Measurements from ENCODE around the gene PEX7.
"Not testable (repeated sequence)": the region's sequence is repeated elsewhere in the genome, so short reads cannot be mapped to it uniquely, and the experiment has no call there.

PEX7 gene

DNA sequence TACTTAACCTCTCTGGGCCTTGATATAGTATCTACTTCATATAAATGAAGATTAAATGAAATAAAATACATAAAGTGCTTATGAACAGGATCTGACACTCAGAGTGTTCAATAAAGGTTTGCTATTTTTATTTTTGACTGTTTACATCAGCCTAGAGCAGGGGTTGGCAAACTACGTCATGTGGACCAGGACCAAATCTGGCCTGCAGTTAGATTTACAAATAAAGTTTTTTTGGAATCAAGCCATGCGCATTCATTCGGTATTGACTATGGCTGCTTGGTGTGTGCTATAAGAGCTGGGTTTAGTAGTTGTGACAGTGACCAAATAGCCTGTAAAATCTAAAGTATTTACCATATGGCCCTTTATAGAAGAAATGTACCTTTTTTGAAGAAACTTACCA, 20.8 kb downstream of the PEX7 start:
- Mint-ChIP-seq H3K27me3 (no peaks in the 10 kb centered on the region), H3K9me3 (no peaks in the 10 kb centered on the region), H3K27ac (no peak overlapping the region), H3K36me3 (peaks cover 17% of the 10 kb centered on the region), H3K4me1 (peaks cover 2% of the 10 kb centered on the region), H3K4me3 (no peak overlapping the region)
- no peak for ATAC-seq (ENCODE audit: low read depth)
- DNase-seq (ENCODE audit: low spot score in 2 of 2): no peak

DNA sequence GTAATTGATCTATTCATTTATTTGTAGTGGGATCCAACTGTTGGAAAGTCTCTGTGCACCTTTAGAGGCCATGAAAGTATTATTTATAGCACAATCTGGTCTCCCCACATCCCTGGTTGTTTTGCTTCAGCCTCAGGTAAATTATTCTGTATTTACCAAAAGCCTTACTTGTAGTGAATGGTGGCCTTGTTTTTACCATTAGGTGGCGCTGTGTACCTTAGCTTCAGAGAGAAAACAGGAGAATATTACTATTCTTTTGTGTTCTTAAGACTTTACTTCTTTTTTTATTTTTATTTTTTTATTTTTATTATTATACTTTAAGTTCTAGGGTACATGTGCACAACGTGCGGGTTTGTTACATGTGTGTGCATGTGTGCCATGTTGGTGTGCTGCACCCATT, 23.7 kb downstream of the PEX7 start:
- Mint-ChIP-seq H3K36me3 (peaks cover 37% of the 10 kb centered on the region), H3K27ac (no peak overlapping the region), H3K27me3 (no peaks in the 10 kb centered on the region), H3K9me3 (peaks cover 4% of the 10 kb centered on the region), H3K4me3 (no peak overlapping the region), H3K4me1 (peaks cover 5% of the 10 kb centered on the region)
- DNase-seq (ENCODE audit: low spot score in 2 of 2) (no peak), ATAC-seq (ENCODE audit: low read depth) (no peak)

DNA sequence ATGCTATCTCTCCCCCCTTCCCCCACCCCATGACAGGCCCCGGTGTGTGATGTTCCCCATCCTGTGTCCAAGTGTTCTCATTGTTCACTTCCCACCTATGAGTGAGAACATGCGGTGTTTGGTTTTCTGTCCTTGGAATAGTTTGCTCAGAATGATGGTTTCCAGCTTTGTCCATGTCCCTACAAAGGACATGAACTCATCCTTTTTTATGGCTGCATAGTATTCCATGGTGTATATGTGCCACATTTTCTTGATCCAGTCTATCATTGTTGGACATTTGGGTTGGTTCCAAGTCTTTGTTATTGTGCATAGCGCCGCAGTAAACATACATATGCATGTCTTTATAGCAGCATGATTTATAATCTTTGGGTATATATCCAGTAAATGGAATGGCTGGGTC, 24.1 kb downstream of the PEX7 start:
- not testable (repeated sequence) for ATAC-seq (ENCODE audit: low read depth); H3K4me1 Mint-ChIP-seq; H3K27ac Mint-ChIP-seq; H3K4me3 Mint-ChIP-seq; DNase-seq (ENCODE audit: low spot score in 2 of 2); H3K27me3 Mint-ChIP-seq; H3K9me3 Mint-ChIP-seq
- peaks cover 36% of the 10 kb centered on the region for H3K36me3 Mint-ChIP-seq

- H3K4me3 Mint-ChIP-seq; H3K27ac Mint-ChIP-seq; DNase-seq (ENCODE audit: low spot score in 2 of 2); ATAC-seq (ENCODE audit: low read depth); H3K9me3 Mint-ChIP-seq; H3K27me3 Mint-ChIP-seq; H3K4me1 Mint-ChIP-seq: not testable (repeated sequence)
- peaks cover 40% of the 10 kb centered on the region for H3K36me3 Mint-ChIP-seq
Measured at GRCh38 chr6:136849979-136850563, 27.7 kb downstream of the PEX7 start.

- DNase-seq (ENCODE audit: low spot score in 2 of 2) (no peak), ATAC-seq (ENCODE audit: low read depth) (no peak)
- Mint-ChIP-seq H3K4me3 (no peak overlapping the region), H3K4me1 (peaks cover 3% of the 10 kb centered on the region), H3K27me3 (no peaks in the 10 kb centered on the region), H3K36me3 (peaks cover 12% of the 10 kb centered on the region), H3K27ac (no peak overlapping the region), H3K9me3 (no peaks in the 10 kb centered on the region)
Measured at GRCh38 chr6:136859430-136859829, 37.0 kb downstream of the PEX7 start.

GRCh38 chr6:136860043-136860442, 37.7 kb downstream of the PEX7 start:
- ATAC-seq (ENCODE audit: low read depth) (no peak), DNase-seq (ENCODE audit: low spot score in 2 of 2) (no peak)
- Mint-ChIP-seq H3K4me1 (peaks cover 3% of the 10 kb centered on the region), H3K27me3 (no peaks in the 10 kb centered on the region), H3K9me3 (no peaks in the 10 kb centered on the region), H3K27ac (no peak overlapping the region), H3K4me3 (no peak overlapping the region), H3K36me3 (peaks cover 12% of the 10 kb centered on the region)

- no peak overlapping the region for H3K27ac Mint-ChIP-seq
- H3K9me3 Mint-ChIP-seq: no peaks in the 10 kb centered on the region
- DNase-seq (ENCODE audit: low spot score in 2 of 2) (no peak), ATAC-seq (ENCODE audit: low read depth) (no peak)
- peaks cover 7% of the 10 kb centered on the region for H3K36me3 Mint-ChIP-seq
- H3K4me3 Mint-ChIP-seq: no peak overlapping the region
- H3K4me1 Mint-ChIP-seq: peaks cover 3% of the 10 kb centered on the region
- no peaks in the 10 kb centered on the region for H3K27me3 Mint-ChIP-seq
Measured at GRCh38 chr6:136862662-136863061, 40.3 kb downstream of the PEX7 start.

DNA sequence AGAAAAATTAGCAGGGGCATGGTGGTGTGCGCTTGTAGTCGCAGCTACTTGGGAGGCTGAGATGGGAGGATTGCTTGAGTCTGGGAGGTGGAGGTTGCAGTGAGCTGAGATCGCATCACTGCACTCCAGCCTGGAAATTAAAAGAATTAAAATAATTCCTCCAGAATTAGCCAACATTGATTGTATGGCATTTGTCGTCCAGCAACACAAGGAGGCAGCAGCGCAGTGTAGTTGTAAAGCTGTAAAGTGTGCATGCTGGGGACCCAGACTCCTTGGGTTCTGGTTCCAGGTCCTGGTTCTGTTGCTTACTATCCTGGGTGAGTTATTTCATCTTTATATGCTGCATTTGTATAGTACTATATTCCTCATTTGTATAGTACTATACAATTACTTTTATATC, 41.4 kb downstream of the PEX7 start:
- Mint-ChIP-seq H3K27ac (no peak overlapping the region), H3K36me3 (peaks cover 5% of the 10 kb centered on the region), H3K27me3 (no peaks in the 10 kb centered on the region), H3K4me1 (peaks cover 3% of the 10 kb centered on the region), H3K4me3 (no peak overlapping the region), H3K9me3 (no peaks in the 10 kb centered on the region)
- no peak for ATAC-seq (ENCODE audit: low read depth)
- no peak for DNase-seq (ENCODE audit: low spot score in 2 of 2)

GRCh38 chr6:136864676-136865075, 42.3 kb downstream of the PEX7 start:
- Mint-ChIP-seq H3K4me1 (no peaks in the 10 kb centered on the region), H3K27me3 (no peaks in the 10 kb centered on the region), H3K9me3 (no peaks in the 10 kb centered on the region), H3K36me3 (peaks cover 8% of the 10 kb centered on the region), H3K4me3 (no peak overlapping the region), H3K27ac (no peak overlapping the region)
- DNase-seq (ENCODE audit: low spot score in 2 of 2) (no peak), ATAC-seq (ENCODE audit: low read depth) (no peak)

GRCh38 chr6:136866872-136867416, 44.6 kb downstream of the PEX7 start:
- ATAC-seq (ENCODE audit: low read depth) (no peak), DNase-seq (ENCODE audit: low spot score in 2 of 2) (no peak)
- Mint-ChIP-seq H3K27me3 (no peaks in the 10 kb centered on the region), H3K9me3 (no peaks in the 10 kb centered on the region), H3K27ac (no peak overlapping the region), H3K4me3 (no peak overlapping the region), H3K4me1 (no peaks in the 10 kb centered on the region), H3K36me3 (peaks cover 9% of the 10 kb centered on the region)

GRCh38 chr6:136869451-136869850, 47.1 kb downstream of the PEX7 start:
- peaks cover 27% of the 10 kb centered on the region for H3K36me3 Mint-ChIP-seq
- ATAC-seq (ENCODE audit: low read depth) (no peak), DNase-seq (ENCODE audit: low spot score in 2 of 2) (no peak)
- H3K27ac Mint-ChIP-seq: peak overlapping the region; percentile 50
- H3K4me3 Mint-ChIP-seq: no peak overlapping the region
- H3K27me3 Mint-ChIP-seq: no peaks in the 10 kb centered on the region
- H3K9me3 Mint-ChIP-seq: peaks cover 2% of the 10 kb centered on the region
- H3K4me1 Mint-ChIP-seq: no peaks in the 10 kb centered on the region

DNA sequence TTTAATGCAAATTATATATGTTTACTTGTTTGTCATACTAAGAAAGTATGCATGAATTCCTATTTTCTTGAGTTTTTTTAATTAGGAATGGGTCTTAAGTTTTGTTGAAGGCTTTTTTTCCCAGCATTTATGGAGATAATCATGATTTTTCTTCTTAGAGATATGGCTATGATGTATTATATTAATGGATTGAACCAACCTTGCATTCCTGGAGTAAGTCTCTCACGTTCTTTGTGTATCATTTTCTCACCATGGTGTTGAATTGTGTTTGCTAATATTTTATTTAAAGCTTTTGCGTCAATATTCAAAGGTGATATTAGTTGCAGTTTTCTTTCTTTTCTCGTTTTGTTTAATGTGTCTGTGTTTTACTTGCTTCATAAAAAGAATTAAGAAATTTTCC, 51.4 kb downstream of the PEX7 start:
- Mint-ChIP-seq H3K9me3 (peaks cover 5% of the 10 kb centered on the region), H3K4me1 (peaks cover 4% of the 10 kb centered on the region), H3K36me3 (peaks cover 49% of the 10 kb centered on the region), H3K27me3 (no peaks in the 10 kb centered on the region), H3K27ac (no peak overlapping the region), H3K4me3 (no peak overlapping the region)
- ATAC-seq (ENCODE audit: low read depth) (no peak), DNase-seq (ENCODE audit: low spot score in 2 of 2) (no peak)

GRCh38 chr6:136876469-136876868, 54.1 kb downstream of the PEX7 start:
- H3K27me3 Mint-ChIP-seq; H3K9me3 Mint-ChIP-seq; H3K4me3 Mint-ChIP-seq; ATAC-seq (ENCODE audit: low read depth); H3K27ac Mint-ChIP-seq; H3K4me1 Mint-ChIP-seq; DNase-seq (ENCODE audit: low spot score in 2 of 2): not testable (repeated sequence)
- peaks cover 54% of the 10 kb centered on the region for H3K36me3 Mint-ChIP-seq

DNA sequence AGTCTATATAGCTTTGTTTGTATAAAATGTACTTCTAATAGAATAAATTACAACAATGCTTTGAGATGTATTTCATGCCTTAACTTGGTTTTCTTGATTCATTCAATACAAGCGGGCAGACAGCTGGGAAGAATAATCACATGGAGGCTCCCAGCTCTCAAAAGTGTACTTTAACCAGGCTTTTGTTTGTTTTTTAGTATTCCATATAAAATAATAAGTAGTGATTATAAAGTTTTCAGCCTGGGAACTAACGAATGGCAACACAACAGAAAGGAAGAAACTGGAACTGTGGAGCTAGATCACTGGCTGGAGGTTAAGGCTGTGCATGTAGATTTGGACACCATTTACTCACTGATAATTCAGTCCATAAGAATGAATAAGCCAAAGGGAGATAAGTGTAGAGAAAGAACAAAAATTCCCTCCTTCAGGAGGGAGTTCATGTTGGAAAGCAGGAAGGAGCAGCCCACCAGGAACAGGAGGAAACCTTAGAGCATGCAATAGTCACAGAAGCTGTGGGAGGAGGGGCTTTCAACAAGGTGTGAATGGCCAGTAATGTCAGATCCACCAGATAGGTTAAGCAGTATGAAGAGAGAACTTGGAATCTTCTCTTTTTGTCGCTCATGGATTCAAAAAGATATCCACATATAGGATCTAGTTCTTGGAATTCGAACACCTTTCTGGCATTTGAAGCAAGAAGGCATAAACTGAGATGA, 58.5 kb downstream of the PEX7 start:
- Mint-ChIP-seq H3K36me3 (peaks cover 43% of the 10 kb centered on the region), H3K27ac (no peak overlapping the region), H3K4me1 (peaks cover 10% of the 10 kb centered on the region), H3K9me3 (peaks cover 3% of the 10 kb centered on the region), H3K27me3 (no peaks in the 10 kb centered on the region), H3K4me3 (no peak overlapping the region)
- ATAC-seq (ENCODE audit: low read depth): no peak
- no peak for DNase-seq (ENCODE audit: low spot score in 2 of 2)

- no peak overlapping the region for H3K27ac Mint-ChIP-seq
- no peaks in the 10 kb centered on the region for H3K27me3 Mint-ChIP-seq
- peaks cover 5% of the 10 kb centered on the region for H3K4me1 Mint-ChIP-seq
- H3K9me3 Mint-ChIP-seq: no peaks in the 10 kb centered on the region
- DNase-seq (ENCODE audit: low spot score in 2 of 2): no peak
- no peak for ATAC-seq (ENCODE audit: low read depth)
- no peak overlapping the region for H3K4me3 Mint-ChIP-seq
- peaks cover 14% of the 10 kb centered on the region for H3K36me3 Mint-ChIP-seq
Measured at GRCh38 chr6:136886091-136886490, 63.7 kb downstream of the PEX7 start.

Measured in memory B cell (primary cell).